Peyer's patch (tissue), 4 donors: ENCODE data around the gene ARPC5L.

Source experiments
- POLR2A ChIP-seq, 2 donors: fragments of 450-650 bp; IDR thresholded peaks; one replicate each; pipeline ENCODE4 v1.5.1; 2017; ENCODE audit warnings: antibody characterized with exemption in 2 of 2, mild to moderate bottlenecking in 2 of 2, moderate library complexity in 2 of 2
- TF ChIP-seq, protein P1 (sequence below), 6 experiments: fragments of 450-650 bp in 4 of 6; fragments of 200-600 bp in 2 of 6; sonication (generic) in 1 of 6; IDR thresholded peaks; one replicate each; pipeline ENCODE4 v1.5.1; 2017 to 2019; ENCODE audit warnings: antibody characterized with exemption in 6 of 6, mild to moderate bottlenecking in 3 of 6, moderate library complexity in 1 of 6

DNA sequence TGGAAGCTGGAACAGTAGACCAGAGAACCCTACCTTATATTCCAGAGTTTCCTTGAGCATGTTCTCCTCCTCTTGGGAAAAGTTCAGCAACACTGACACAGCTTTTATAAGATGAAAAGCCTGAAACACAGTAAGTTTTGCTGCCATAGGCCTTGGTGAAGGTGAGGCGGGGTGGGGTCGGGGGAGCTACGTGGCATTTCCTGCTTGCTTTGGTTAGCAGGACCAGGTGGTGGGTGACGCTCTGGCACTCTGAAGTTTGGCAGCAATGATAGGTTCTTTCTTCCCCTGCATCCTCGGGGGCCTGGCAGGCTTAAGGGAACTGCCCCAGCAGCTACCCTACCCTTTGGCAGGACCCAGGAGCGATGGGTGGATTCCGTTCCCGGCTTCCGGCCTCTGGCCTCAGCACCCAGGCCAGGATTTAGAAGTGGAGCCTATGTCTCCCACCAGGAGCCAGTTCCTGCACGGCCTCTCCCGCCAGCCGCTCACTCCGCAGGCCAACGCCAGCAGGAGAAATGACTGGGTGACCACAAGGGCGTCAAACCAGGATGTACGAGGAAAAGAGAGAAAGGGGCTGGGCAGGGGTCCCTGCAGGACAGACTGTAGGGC is 19.3 kb downstream of the ARPC5L start:
- TF ChIP-seq, protein P1, sequence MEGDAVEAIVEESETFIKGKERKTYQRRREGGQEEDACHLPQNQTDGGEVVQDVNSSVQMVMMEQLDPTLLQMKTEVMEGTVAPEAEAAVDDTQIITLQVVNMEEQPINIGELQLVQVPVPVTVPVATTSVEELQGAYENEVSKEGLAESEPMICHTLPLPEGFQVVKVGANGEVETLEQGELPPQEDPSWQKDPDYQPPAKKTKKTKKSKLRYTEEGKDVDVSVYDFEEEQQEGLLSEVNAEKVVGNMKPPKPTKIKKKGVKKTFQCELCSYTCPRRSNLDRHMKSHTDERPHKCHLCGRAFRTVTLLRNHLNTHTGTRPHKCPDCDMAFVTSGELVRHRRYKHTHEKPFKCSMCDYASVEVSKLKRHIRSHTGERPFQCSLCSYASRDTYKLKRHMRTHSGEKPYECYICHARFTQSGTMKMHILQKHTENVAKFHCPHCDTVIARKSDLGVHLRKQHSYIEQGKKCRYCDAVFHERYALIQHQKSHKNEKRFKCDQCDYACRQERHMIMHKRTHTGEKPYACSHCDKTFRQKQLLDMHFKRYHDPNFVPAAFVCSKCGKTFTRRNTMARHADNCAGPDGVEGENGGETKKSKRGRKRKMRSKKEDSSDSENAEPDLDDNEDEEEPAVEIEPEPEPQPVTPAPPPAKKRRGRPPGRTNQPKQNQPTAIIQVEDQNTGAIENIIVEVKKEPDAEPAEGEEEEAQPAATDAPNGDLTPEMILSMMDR (IDR thresholded peaks at IDR 0.05) = no peak
- TF ChIP-seq POLR2A (IDR thresholded peaks at IDR 0.05) = no peak
